GM23338 (cell line): ENCODE data around the gene CLDN6. TPM values are rescaled to one million over a fixed set of nuclear protein-coding genes. Genes with fewer than 3 reads are reported as not detected.

Source experiments
- CREB1 ChIP-seq: fragments of 250-450 bp; sonication (Bioruptor Pico); IDR thresholded peaks from 2 replicates; pipeline ENCODE4 v1.5.0; 2020; ENCODE audit warnings: low read depth, mild to moderate bottlenecking, moderate library complexity
- CTCF ChIP-seq, 2 experiments: fragments of 200-600 bp in 1 of 2; sonication (generic) in 1 of 2; conservative IDR thresholded peaks; 2 replicates each; pipeline versions ENCODE4 v1.5.1 to v1.6.1; 2016 to 2017; ENCODE audit warnings: antibody characterized with exemption in 2 of 2, low read depth in 2 of 2, mild to moderate bottlenecking in 2 of 2, moderate library complexity in 1 of 2
- EZH2phosphoT487 ChIP-seq: fragments of 200-600 bp; sonication (generic); IDR thresholded peaks from one replicate; pipeline ENCODE4 v1.8.1; 2018; ENCODE audit warnings: antibody characterized with exemption; ENCODE audit not compliant: unreplicated experiment
- NANOG ChIP-seq: IDR thresholded peaks from 2 replicates; pipeline ENCODE4 v1.6.1; 2016; ENCODE audit warnings: antibody characterized with exemption, borderline replicate concordance
- POLR2AphosphoS5 ChIP-seq: IDR thresholded peaks from 2 replicates; pipeline ENCODE4 v1.6.1; 2016; ENCODE audit warnings: antibody characterized with exemption, low read depth
- REST ChIP-seq: IDR thresholded peaks from one replicate; pipeline ENCODE4 v1.6.1; 2018; ENCODE audit warnings: antibody characterized with exemption; ENCODE audit not compliant: unreplicated experiment
- STAT1 ChIP-seq: IDR thresholded peaks from one replicate; pipeline ENCODE4 v1.6.1; 2016; ENCODE audit warnings: antibody characterized with exemption; ENCODE audit not compliant: unreplicated experiment
- ZNF114 ChIP-seq: fragments of 250-450 bp; sonication (Bioruptor Pico); IDR thresholded peaks from 2 replicates; pipeline ENCODE4 v1.5.0; 2020; ENCODE audit warnings: mild to moderate bottlenecking, moderate library complexity
- ZNF331 ChIP-seq: fragments of 250-450 bp; sonication (Bioruptor Pico); IDR thresholded peaks from 2 replicates; pipeline ENCODE4 v1.5.0; 2020; ENCODE audit warnings: low read depth, mild to moderate bottlenecking, moderate library complexity
- polyA plus RNA-seq: library from polyadenylated mRNA; unstranded; fragments of >200 nt; fragmentation: Nextera tagmentation; extraction: Ambion mirVana; gene quantifications from 2 replicates; pipeline ENCODE4 v1.2.1, GENCODE V29; 2016
- total RNA-seq: library from RNA; depleted of rRNA; stranded (reverse); fragments of >200 nt; shearing (Covaris generic); gene quantifications from 2 replicates; pipeline ENCODE4 v1.2.3, GENCODE V29; 2014
- TF ChIP-seq, protein P1 (sequence below): fragments of 250-450 bp; sonication (Bioruptor Pico); IDR thresholded peaks from 2 replicates; pipeline ENCODE4 v1.5.0; 2020; ENCODE audit warnings: mild to moderate bottlenecking, moderate library complexity

Gene CLDN6
- total and polyA plus RNA-seq, 2 experiments from 2014 or later = 537 to 1,028 TPM

GRCh38 chr16:3025032-3026002, 7.3 kb upstream of the CLDN6 start (continued):
- TF ChIP-seq, protein P1, sequence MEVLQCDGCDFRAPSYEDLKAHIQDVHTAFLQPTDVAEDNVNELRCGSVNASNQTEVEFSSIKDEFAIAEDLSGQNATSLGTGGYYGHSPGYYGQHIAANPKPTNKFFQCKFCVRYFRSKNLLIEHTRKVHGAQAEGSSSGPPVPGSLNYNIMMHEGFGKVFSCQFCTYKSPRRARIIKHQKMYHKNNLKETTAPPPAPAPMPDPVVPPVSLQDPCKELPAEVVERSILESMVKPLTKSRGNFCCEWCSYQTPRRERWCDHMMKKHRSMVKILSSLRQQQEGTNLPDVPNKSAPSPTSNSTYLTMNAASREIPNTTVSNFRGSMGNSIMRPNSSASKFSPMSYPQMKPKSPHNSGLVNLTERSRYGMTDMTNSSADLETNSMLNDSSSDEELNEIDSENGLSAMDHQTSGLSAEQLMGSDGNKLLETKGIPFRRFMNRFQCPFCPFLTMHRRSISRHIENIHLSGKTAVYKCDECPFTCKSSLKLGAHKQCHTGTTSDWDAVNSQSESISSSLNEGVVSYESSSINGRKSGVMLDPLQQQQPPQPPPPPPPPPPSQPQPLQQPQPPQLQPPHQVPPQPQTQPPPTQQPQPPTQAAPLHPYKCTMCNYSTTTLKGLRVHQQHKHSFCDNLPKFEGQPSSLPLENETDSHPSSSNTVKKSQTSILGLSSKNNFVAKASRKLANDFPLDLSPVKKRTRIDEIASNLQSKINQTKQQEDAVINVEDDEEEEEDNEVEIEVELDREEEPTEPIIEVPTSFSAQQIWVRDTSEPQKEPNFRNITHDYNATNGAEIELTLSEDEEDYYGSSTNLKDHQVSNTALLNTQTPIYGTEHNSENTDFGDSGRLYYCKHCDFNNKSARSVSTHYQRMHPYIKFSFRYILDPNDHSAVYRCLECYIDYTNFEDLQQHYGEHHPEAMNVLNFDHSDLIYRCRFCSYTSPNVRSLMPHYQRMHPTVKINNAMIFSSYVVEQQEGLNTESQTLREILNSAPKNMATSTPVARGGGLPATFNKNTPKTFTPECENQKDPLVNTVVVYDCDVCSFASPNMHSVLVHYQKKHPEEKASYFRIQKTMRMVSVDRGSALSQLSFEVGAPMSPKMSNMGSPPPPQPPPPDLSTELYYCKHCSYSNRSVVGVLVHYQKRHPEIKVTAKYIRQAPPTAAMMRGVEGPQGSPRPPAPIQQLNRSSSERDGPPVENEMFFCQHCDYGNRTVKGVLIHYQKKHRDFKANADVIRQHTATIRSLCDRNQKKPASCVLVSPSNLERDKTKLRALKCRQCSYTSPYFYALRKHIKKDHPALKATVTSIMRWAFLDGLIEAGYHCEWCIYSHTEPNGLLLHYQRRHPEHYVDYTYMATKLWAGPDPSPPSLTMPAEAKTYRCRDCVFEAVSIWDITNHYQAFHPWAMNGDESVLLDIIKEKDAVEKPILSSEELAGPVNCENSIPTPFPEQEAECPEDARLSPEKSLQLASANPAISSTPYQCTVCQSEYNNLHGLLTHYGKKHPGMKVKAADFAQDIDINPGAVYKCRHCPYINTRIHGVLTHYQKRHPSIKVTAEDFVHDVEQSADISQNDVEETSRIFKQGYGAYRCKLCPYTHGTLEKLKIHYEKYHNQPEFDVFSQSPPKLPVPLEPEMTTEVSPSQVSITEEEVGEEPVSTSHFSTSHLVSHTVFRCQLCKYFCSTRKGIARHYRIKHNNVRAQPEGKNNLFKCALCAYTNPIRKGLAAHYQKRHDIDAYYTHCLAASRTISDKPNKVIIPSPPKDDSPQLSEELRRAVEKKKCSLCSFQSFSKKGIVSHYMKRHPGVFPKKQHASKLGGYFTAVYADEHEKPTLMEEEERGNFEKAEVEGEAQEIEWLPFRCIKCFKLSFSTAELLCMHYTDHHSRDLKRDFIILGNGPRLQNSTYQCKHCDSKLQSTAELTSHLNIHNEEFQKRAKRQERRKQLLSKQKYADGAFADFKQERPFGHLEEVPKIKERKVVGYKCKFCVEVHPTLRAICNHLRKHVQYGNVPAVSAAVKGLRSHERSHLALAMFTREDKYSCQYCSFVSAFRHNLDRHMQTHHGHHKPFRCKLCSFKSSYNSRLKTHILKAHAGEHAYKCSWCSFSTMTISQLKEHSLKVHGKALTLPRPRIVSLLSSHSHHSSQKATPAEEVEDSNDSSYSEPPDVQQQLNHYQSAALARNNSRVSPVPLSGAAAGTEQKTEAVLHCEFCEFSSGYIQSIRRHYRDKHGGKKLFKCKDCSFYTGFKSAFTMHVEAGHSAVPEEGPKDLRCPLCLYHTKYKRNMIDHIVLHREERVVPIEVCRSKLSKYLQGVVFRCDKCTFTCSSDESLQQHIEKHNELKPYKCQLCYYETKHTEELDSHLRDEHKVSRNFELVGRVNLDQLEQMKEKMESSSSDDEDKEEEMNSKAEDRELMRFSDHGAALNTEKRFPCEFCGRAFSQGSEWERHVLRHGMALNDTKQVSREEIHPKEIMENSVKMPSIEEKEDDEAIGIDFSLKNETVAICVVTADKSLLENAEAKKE = no peak
- TF ChIP-seq ZNF331 (CRISPR knock-in tag) (no peak), NANOG (no peak), CTCF (conservative IDR thresholded peaks at IDR 0.05; ENCODE audit: low read depth in 2 of 2) (no peak), STAT1 (no peak), CREB1 (no peak), REST (no peak), ZNF114 (CRISPR knock-in tag) (no peak), POLR2AphosphoS5 (no peak), EZH2phosphoT487 (no peak)
